Sigmoid colon (tissue), 7 donors: ENCODE measurements around the gene GAREM1. TPM values are rescaled to one million over a fixed set of nuclear protein-coding genes. Genes with fewer than 3 reads are reported as not detected.

ENCODE experiments used
- DNase-seq: peaks from one replicate; pipeline ENCODE4 v3.0.0-alpha.2; 2019
- H3K27ac ChIP-seq, 4 donors: fragments of 200-600 bp; sonication (generic); one replicate each; pipeline ENCODE4 v1.5.1; 2016 to 2019; ENCODE audit warnings: mild to moderate bottlenecking in 1 of 4
- H3K27me3 ChIP-seq, 3 donors: fragments of 200-600 bp; sonication (generic); one replicate each; pipeline ENCODE4 v1.5.1; 2019; ENCODE audit warnings: mild to moderate bottlenecking in 1 of 3
- H3K36me3 ChIP-seq, 4 donors: fragments of 200-600 bp; sonication (generic); one replicate each; pipeline ENCODE4 v1.5.1; 2016 to 2019
- H3K4me1 ChIP-seq, 4 donors: fragments of 200-600 bp; sonication (generic); one replicate each; pipeline ENCODE4 v1.5.1; 2017 to 2019
- H3K4me3 ChIP-seq, 4 donors: fragments of 200-600 bp; sonication (generic); one replicate each; pipeline ENCODE4 v1.5.1; 2017 to 2019; ENCODE audit warnings: mild to moderate bottlenecking in 2 of 4, moderate library complexity in 1 of 4
- H3K9me3 ChIP-seq, 4 donors: fragments of 200-600 bp in 3 of 4; sonication (generic) in 3 of 4; one replicate each; pipeline versions ENCODE4 v1.5.1 to v1.6.1; 2013 to 2019
- CTCF ChIP-seq, 4 experiments: fragments of 450-650 bp in 3 of 4; fragments of 200-600 bp in 1 of 4; IDR thresholded peaks; one replicate each; pipeline ENCODE4 v1.5.1; 2016 to 2019; ENCODE audit warnings: antibody characterized with exemption in 4 of 4, mild to moderate bottlenecking in 3 of 4, moderate library complexity in 2 of 4
- EP300 ChIP-seq, 4 donors: sonication (generic); formaldehyde crosslinking; IDR thresholded peaks; one replicate each; pipeline ENCODE4 v1.6.1; 2017; ENCODE audit warnings: antibody characterized with exemption in 4 of 4
- POLR2A ChIP-seq, 2 donors: fragments of 450-650 bp; IDR thresholded peaks; one replicate each; pipeline ENCODE4 v1.6.1; 2016; ENCODE audit warnings: antibody characterized with exemption in 2 of 2, mild to moderate bottlenecking in 2 of 2, moderate library complexity in 2 of 2
- POLR2AphosphoS5 ChIP-seq, 4 donors: sonication (generic); formaldehyde crosslinking; IDR thresholded peaks; one replicate each; pipeline ENCODE4 v1.6.1; 2017; ENCODE audit warnings: antibody characterized with exemption in 4 of 4
- WGBS, 2 donors: extraction: QIAGEN DNeasy Blood & Tissue Kit; methylation state at CpG; one replicate each; pipeline ENCODE4 v1.1.7; 2013; 5-methylcytosine and 5-hydroxymethylcytosine counted together
- intact Hi-C: fragments of 100-400 bp; cut with DNase I; formaldehyde crosslinking; loops from one replicate; pipeline ENCODE4 v1.15.1; 2023
- polyA plus RNA-seq, 3 donors: library from polyadenylated mRNA; stranded (reverse); fragments of 200-250 nt; gene quantifications; one replicate each; pipeline ENCODE4 v1.2.3, GENCODE V29; 2013
- total RNA-seq, 4 donors: library from RNA; depleted of rRNA; stranded (reverse); fragments of >200 nt; gene quantifications; one replicate each; pipeline ENCODE4 v1.1.0, GENCODE V29; 2016
- donor health status: healthy with polysubstance abuse.
- donor health status: Bipolar disorder and iron deficiency.
- donor health status: healthy.

The GAREM1 gene
- total and polyA plus RNA-seq, 7 donors: 4.9 to 11.8 (median 6.6) TPM

DNA sequence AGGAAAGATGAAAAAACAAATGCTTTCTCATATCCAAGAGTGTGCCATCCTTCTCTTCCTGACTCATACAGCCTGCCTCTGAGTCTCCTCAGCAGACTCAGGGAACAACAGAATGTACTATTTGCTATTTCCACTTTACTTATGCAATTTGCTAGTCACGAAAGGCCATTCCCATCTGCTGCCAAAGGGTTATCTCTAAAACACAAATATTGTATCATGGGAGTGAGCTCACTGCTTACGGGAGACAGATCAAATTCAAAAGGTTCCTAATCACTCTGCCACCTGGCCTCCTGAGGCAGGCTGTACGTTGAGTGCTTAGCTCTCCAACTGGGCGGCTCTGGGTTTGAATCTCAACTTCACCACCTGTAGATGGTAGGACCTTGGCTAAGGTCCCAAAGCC is 92.0 kb downstream of the GAREM1 start:
- Histone ChIP-seq H3K27ac (no peak overlapping the region), H3K36me3 (no peaks in the 10 kb centered on the region), H3K4me1 (peaks cover 0 to 23% (median 18%) of the 10 kb centered on the region in 4 donors), H3K27me3 (no peaks in the 10 kb centered on the region), H3K9me3 (no peaks in the 10 kb centered on the region), H3K4me3 (no peak overlapping the region)
- DNase-seq: no peak
- TF ChIP-seq CTCF (IDR thresholded peaks at IDR 0.05) (no peak), POLR2AphosphoS5 (IDR thresholded peaks at IDR 0.05) (no peak), POLR2A (IDR thresholded peaks at IDR 0.05) (no peak)
- 20 to 73% methylated on average over 4 of the region's 4 CpGs for WGBS, 2 donors
- intact Hi-C loops: no loop called here

GRCh38 chr18:32373995-32374394 is 96.7 kb downstream of the GAREM1 start:
- no peak for DNase-seq
- intact Hi-C loops: no loop called here
- no peaks in the 10 kb centered on the region for H3K9me3 ChIP-seq
- no peak overlapping the region for H3K27ac ChIP-seq
- no peaks in the 10 kb centered on the region for H3K36me3 ChIP-seq
- no peak overlapping the region for H3K4me3 ChIP-seq
- no peaks in the 10 kb centered on the region for H3K27me3 ChIP-seq
- no peak for TF ChIP-seq POLR2A (IDR thresholded peaks at IDR 0.05)
- TF ChIP-seq EP300 (IDR thresholded peaks at IDR 0.05): no peak
- no peak for TF ChIP-seq CTCF (IDR thresholded peaks at IDR 0.05)
- TF ChIP-seq POLR2AphosphoS5 (IDR thresholded peaks at IDR 0.05): no peak
- peaks cover 0 to 29% (median 24%) of the 10 kb centered on the region in 4 donors for H3K4me1 ChIP-seq
- WGBS, 2 donors: 21 to 41% methylated on average over 3 of the region's 3 CpGs

DNA sequence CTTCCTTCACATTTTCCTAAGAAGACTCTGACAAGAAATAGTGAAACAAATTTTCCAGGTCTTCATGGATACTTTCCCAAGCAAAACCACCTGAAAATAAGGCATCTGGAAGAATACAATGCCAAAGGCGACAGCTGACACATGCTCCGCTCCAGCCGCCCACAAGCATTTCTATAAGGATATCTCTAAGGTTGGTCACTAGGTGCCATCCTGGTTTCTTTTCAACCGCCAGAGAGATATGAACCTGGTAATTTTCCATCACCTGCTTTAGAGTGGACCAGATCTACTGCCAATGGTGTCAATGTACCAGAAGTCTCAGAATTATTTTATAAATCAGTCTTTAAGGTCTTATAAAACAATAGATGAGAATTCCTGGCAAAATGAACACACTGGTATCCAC is 97.2 kb downstream of the GAREM1 start:
- TF ChIP-seq POLR2AphosphoS5 (IDR thresholded peaks at IDR 0.05): no peak
- no peak for TF ChIP-seq EP300 (IDR thresholded peaks at IDR 0.05)
- no peak for TF ChIP-seq POLR2A (IDR thresholded peaks at IDR 0.05)
- TF ChIP-seq CTCF (IDR thresholded peaks at IDR 0.05): no peak
- H3K4me3 ChIP-seq: no peak overlapping the region
- H3K4me1 ChIP-seq: peaks cover 0 to 29% (median 23%) of the 10 kb centered on the region in 4 donors
- no peaks in the 10 kb centered on the region for H3K27me3 ChIP-seq
- H3K36me3 ChIP-seq: no peaks in the 10 kb centered on the region
- intact Hi-C loops: no loop called here
- no peak overlapping the region for H3K27ac ChIP-seq
- no peak for DNase-seq
- 92 to 97% methylated on average over 4 of the region's 4 CpGs for WGBS, 2 donors
- no peaks in the 10 kb centered on the region for H3K9me3 ChIP-seq

- no peak for DNase-seq
- no peak overlapping the region for H3K4me3 ChIP-seq
- WGBS, 2 donors: 16 to 62% methylated on average over 3 of the region's 3 CpGs
- no peaks in the 10 kb centered on the region for H3K27me3 ChIP-seq
- H3K27ac ChIP-seq: no peak overlapping the region
- H3K4me1 ChIP-seq: peaks cover 0 to 28% (median 23%) of the 10 kb centered on the region in 4 donors
- intact Hi-C loops: no loop called here
- no peaks in the 10 kb centered on the region for H3K9me3 ChIP-seq
- TF ChIP-seq CTCF (IDR thresholded peaks at IDR 0.05) (no peak), EP300 (IDR thresholded peaks at IDR 0.05) (no peak)
- H3K36me3 ChIP-seq: no peaks in the 10 kb centered on the region
Observed at GRCh38 chr18:32372381-32373061, 98.2 kb downstream of the GAREM1 start.

DNA sequence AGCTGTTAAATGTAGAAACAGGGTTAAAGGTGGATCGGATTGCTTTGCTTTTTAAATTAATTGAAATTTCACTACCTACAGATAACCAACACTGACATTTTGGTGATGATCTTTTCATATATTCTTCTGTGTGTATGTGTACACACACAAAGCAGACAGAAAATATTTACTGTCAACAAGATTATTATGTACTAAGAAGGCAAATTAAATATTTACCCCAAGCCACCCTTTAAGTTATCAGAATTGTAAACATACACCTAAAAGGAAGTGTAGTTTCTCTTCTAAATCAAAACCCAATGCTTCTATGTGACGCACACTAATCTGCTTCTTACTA is 98.7 kb downstream of the GAREM1 start:
- no peaks in the 10 kb centered on the region for H3K27me3 ChIP-seq
- WGBS, 2 donors: 8 to 28% methylated on average over 2 of the region's 2 CpGs
- H3K4me3 ChIP-seq: no peak overlapping the region
- no peak for DNase-seq
- no peaks in the 10 kb centered on the region for H3K9me3 ChIP-seq
- intact Hi-C loops: no loop called here
- peaks cover 0 to 31% (median 23%) of the 10 kb centered on the region in 4 donors for H3K4me1 ChIP-seq
- H3K36me3 ChIP-seq: no peaks in the 10 kb centered on the region
- TF ChIP-seq CTCF (IDR thresholded peaks at IDR 0.05): no peak
- TF ChIP-seq EP300 (IDR thresholded peaks at IDR 0.05): no peak
- TF ChIP-seq POLR2A (IDR thresholded peaks at IDR 0.05): no peak
- no peak for TF ChIP-seq POLR2AphosphoS5 (IDR thresholded peaks at IDR 0.05)
- H3K27ac ChIP-seq: no peak overlapping the region
